Measurements from ENCODE around the gene GLDN.

DNA sequence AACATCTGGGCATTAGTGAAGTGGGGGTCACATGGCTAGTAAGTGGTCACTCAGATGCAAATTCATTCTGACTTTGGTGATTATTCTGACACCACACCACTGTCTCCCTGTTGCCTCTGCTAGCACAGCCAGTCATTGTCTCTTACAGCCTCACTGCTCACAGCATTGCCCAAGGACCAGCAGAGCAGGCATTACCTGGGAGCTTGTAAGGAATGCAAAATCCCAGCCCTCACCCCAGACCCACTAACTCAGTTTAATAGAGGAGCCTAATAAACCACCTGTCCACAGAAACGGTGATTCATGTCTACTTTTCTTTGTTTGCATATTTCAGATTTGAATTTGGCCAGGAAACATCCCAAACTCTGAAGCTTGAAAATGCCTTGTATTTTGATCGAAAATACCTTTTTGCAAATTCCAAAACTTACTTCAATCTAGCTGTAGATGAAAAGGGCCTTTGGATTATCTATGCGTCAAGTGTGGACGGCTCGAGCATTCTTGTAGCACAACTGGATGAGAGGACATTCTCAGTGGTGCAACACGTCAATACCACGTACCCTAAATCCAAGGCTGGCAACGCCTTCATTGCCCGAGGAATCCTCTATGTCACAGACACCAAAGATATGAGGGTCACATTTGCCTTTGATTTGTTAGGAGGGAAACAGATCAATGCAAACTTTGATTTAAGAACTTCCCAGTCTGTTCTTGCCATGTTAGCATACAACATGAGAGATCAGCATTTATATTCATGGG is 62.7 kb downstream of the GLDN start:
- TF ChIP-seq, protein P1, sequence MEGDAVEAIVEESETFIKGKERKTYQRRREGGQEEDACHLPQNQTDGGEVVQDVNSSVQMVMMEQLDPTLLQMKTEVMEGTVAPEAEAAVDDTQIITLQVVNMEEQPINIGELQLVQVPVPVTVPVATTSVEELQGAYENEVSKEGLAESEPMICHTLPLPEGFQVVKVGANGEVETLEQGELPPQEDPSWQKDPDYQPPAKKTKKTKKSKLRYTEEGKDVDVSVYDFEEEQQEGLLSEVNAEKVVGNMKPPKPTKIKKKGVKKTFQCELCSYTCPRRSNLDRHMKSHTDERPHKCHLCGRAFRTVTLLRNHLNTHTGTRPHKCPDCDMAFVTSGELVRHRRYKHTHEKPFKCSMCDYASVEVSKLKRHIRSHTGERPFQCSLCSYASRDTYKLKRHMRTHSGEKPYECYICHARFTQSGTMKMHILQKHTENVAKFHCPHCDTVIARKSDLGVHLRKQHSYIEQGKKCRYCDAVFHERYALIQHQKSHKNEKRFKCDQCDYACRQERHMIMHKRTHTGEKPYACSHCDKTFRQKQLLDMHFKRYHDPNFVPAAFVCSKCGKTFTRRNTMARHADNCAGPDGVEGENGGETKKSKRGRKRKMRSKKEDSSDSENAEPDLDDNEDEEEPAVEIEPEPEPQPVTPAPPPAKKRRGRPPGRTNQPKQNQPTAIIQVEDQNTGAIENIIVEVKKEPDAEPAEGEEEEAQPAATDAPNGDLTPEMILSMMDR (conservative IDR thresholded peaks at IDR 0.05) = no peak
- no peak for TF ChIP-seq ZFX (IDR thresholded peaks at IDR 0.05)
